ENCODE results near the gene SRP68. TPM values are rescaled to one million over a fixed set of nuclear protein-coding genes. Genes with fewer than 3 reads are reported as not detected.

SRP68 gene
- total RNA-seq, 1 experiment from 2014 or later: 113 TPM

GRCh38 chr17:76011951-76012350, 60.4 kb downstream of the SRP68 start:
- H3K27ac Mint-ChIP-seq (ENCODE audit: unreplicated experiment): no peak overlapping the region
- no peak for TF ChIP-seq CTCF (IDR thresholded peaks at IDR 0.05; ENCODE audit: insufficient read depth in 1 of 2, low read depth in 1 of 2, low read length in 1 of 2, severe bottlenecking in 1 of 2, unreplicated experiment in 1 of 2)

GRCh38 chr17:76009969-76010661, 62.2 kb downstream of the SRP68 start:
- no peaks in the 10 kb centered on the region for H3K27me3 Mint-ChIP-seq (ENCODE audit: insufficient read depth, unreplicated experiment)
- Histone ChIP-seq H3K4me3 (ENCODE audit: low read depth, low read length) (no peak overlapping the region), H3K27me3 (replicated peaks; ENCODE audit: control insufficient read depth, insufficient read depth, low read length) (no peaks in the 10 kb centered on the region), H3K36me3 (ENCODE audit: control insufficient read depth, insufficient read depth, low read length) (no peaks in the 10 kb centered on the region), H3K4me1 (peaks cover 11% of the 10 kb centered on the region), H3K9me3 (no peaks in the 10 kb centered on the region)
- BruUV-seq (replicated peaks): no TSS peak
- intact Hi-C loops (cut with micrococcal nuclease; ENCODE audit: unreplicated experiment): loop anchor here (5.0 kb wide), 1 partner anchor 267 kb away; no protein-coding TSS in a partner anchor
- ChIA-PET CTCF (interaction anchor here (0.6 to 1.5 kb wide), 3 partner anchors 10 to 111 kb away, joined by 5 to 7 read pairs (median 5); partner anchors contain the start of genes CDK3 and MRPL38), POLR2A (interaction anchor here (0.6 kb wide), 1 partner anchor 104 kb away, joined by 19 read pairs; no protein-coding TSS in a partner anchor)
- TF ChIP-seq CTCF (IDR thresholded peaks at IDR 0.05; ENCODE audit: insufficient read depth in 1 of 2, low read depth in 1 of 2, low read length in 1 of 2, severe bottlenecking in 1 of 2, unreplicated experiment in 1 of 2): no peak
- DNase-seq: no peak
- H3K36me3 Mint-ChIP-seq (ENCODE audit: insufficient read depth, unreplicated experiment): peaks cover 9% of the 10 kb centered on the region
- H3K4me3 Mint-ChIP-seq (ENCODE audit: unreplicated experiment): no peak overlapping the region
- H3K4me1 Mint-ChIP-seq (ENCODE audit: low read depth, unreplicated experiment): peaks cover 12% of the 10 kb centered on the region
- no peak overlapping the region for H3K27ac Mint-ChIP-seq (ENCODE audit: unreplicated experiment)
- peaks cover 6% of the 10 kb centered on the region for H3K9me3 Mint-ChIP-seq (ENCODE audit: unreplicated experiment)

More at GRCh38 chr17:76011951-76012350, 60.4 kb downstream of the SRP68 start:
- Histone ChIP-seq H3K36me3 (ENCODE audit: control insufficient read depth, insufficient read depth, low read length) (no peaks in the 10 kb centered on the region), H3K27me3 (replicated peaks; ENCODE audit: control insufficient read depth, insufficient read depth, low read length) (no peaks in the 10 kb centered on the region), H3K4me1 (peaks cover 11% of the 10 kb centered on the region), H3K4me3 (ENCODE audit: low read depth, low read length) (no peak overlapping the region), H3K9me3 (no peaks in the 10 kb centered on the region)
- no peak overlapping the region for H3K4me3 Mint-ChIP-seq (ENCODE audit: unreplicated experiment)
- BruUV-seq (replicated peaks): no TSS peak
- intact Hi-C loops (cut with micrococcal nuclease; ENCODE audit: unreplicated experiment): loop anchor here (5.0 kb wide), 1 partner anchor 265 kb away; no protein-coding TSS in a partner anchor
- H3K27me3 Mint-ChIP-seq (ENCODE audit: insufficient read depth, unreplicated experiment): no peaks in the 10 kb centered on the region
- peaks cover 12% of the 10 kb centered on the region for H3K4me1 Mint-ChIP-seq (ENCODE audit: low read depth, unreplicated experiment)
- H3K9me3 Mint-ChIP-seq (ENCODE audit: unreplicated experiment): peaks cover 6% of the 10 kb centered on the region
- ChIA-PET POLR2A (interaction anchor here (0.5 to 0.7 kb wide), 2 partner anchors 115 to 343 kb away, joined by 3 read pairs; partner anchors contain the start of gene TRIM65), CTCF (interaction anchor here (0.5 to 1.5 kb wide), 4 partner anchors 11 to 268 kb away, joined by 3 to 7 read pairs (median 3); partner anchors contain the start of gene CDK3)
- no peak for DNase-seq
- peaks cover 4% of the 10 kb centered on the region for H3K36me3 Mint-ChIP-seq (ENCODE audit: insufficient read depth, unreplicated experiment)

- BruUV-seq (replicated peaks): no TSS peak
- no peak for TF ChIP-seq CTCF (IDR thresholded peaks at IDR 0.05; ENCODE audit: insufficient read depth in 1 of 2, low read depth in 1 of 2, low read length in 1 of 2, severe bottlenecking in 1 of 2, unreplicated experiment in 1 of 2)
- Histone ChIP-seq H3K4me3 (ENCODE audit: low read depth, low read length) (no peak overlapping the region), H3K4me1 (peaks cover 9% of the 10 kb centered on the region), H3K27me3 (replicated peaks; ENCODE audit: control insufficient read depth, insufficient read depth, low read length) (no peaks in the 10 kb centered on the region), H3K9me3 (no peaks in the 10 kb centered on the region), H3K36me3 (ENCODE audit: control insufficient read depth, insufficient read depth, low read length) (peaks cover 1% of the 10 kb centered on the region; the same call in 1 of the 2 replicates)
- H3K36me3 Mint-ChIP-seq (ENCODE audit: insufficient read depth, unreplicated experiment): peaks cover 9% of the 10 kb centered on the region
- no peaks in the 10 kb centered on the region for H3K27me3 Mint-ChIP-seq (ENCODE audit: insufficient read depth, unreplicated experiment)
- no peak for DNase-seq
- H3K9me3 Mint-ChIP-seq (ENCODE audit: unreplicated experiment): peaks cover 6% of the 10 kb centered on the region
- ChIA-PET POLR2A (no interaction called here), CTCF (interaction anchor here (1.0 to 1.4 kb wide), 3 partner anchors 9 to 113 kb away, joined by 5 to 7 read pairs (median 5); partner anchors contain the start of genes CDK3 and TRIM65)
- intact Hi-C loops (cut with micrococcal nuclease; ENCODE audit: unreplicated experiment): no loop called here
- H3K4me1 Mint-ChIP-seq (ENCODE audit: low read depth, unreplicated experiment): peaks cover 12% of the 10 kb centered on the region
- no peak overlapping the region for H3K4me3 Mint-ChIP-seq (ENCODE audit: unreplicated experiment)
- no peak overlapping the region for H3K27ac Mint-ChIP-seq (ENCODE audit: unreplicated experiment)
Measured at GRCh38 chr17:76009447-76009846, 62.9 kb downstream of the SRP68 start.
